Activated naive CD4-positive, alpha-beta T cell treated with anti-CD3 and anti-CD28 coated beads for 36 hours (primary cell): ENCODE data around the gene ALG13. TPM values are rescaled to one million over a fixed set of nuclear protein-coding genes. Genes with fewer than 3 reads are reported as not detected.
"Not testable (repeated sequence)": the region's sequence is repeated elsewhere in the genome, so short reads cannot be mapped to it uniquely, and the experiment has no call there.

ENCODE experiments used
- CTCF ChIA-PET: fragments of 350-600 bp; sonication (Branson Sonifier 250); formaldehyde crosslinking; loops from one replicate; lab custom pipeline; 2021; ENCODE audit warnings: antibody characterized with exemption; lab: Charles Lee
- DNase-seq: peaks from one replicate; pipeline ENCODE4 v3.0.0-alpha.2; 2020
- H3K27ac Mint-ChIP-seq: one replicate; pipeline ENCODE4 v1.8.0; 2021; ENCODE audit warnings: mild to moderate bottlenecking, mixed read lengths
- H3K27me3 Mint-ChIP-seq: one replicate; pipeline ENCODE4 v1.8.0; 2021; ENCODE audit warnings: low read depth, mixed read lengths
- H3K36me3 Mint-ChIP-seq: one replicate; pipeline ENCODE4 v1.8.0; 2021; ENCODE audit warnings: low read depth, mixed read lengths
- H3K4me1 Mint-ChIP-seq: one replicate; pipeline ENCODE4 v1.8.0; 2021; ENCODE audit warnings: low read depth, mixed read lengths
- H3K4me3 Mint-ChIP-seq: one replicate; pipeline ENCODE4 v1.8.0; 2021; ENCODE audit warnings: mild to moderate bottlenecking, moderate library complexity, mixed read lengths
- H3K9me3 Mint-ChIP-seq: one replicate; pipeline ENCODE4 v1.8.0; 2021; ENCODE audit warnings: mixed read lengths
- intact Hi-C: fragments of 100-400 bp; cut with micrococcal nuclease; formaldehyde crosslinking; loops from one replicate; pipeline ENCODE4 v1.15.1; 2023
- total RNA-seq, 2 experiments: library from RNA; stranded (reverse); gene quantifications; one replicate each; pipeline ENCODE4 v1.2.3, GENCODE V29; 2021

The ALG13 gene
- total RNA-seq: 10 to 100 TPM; 44.7 to 47.8 TPM

DNA sequence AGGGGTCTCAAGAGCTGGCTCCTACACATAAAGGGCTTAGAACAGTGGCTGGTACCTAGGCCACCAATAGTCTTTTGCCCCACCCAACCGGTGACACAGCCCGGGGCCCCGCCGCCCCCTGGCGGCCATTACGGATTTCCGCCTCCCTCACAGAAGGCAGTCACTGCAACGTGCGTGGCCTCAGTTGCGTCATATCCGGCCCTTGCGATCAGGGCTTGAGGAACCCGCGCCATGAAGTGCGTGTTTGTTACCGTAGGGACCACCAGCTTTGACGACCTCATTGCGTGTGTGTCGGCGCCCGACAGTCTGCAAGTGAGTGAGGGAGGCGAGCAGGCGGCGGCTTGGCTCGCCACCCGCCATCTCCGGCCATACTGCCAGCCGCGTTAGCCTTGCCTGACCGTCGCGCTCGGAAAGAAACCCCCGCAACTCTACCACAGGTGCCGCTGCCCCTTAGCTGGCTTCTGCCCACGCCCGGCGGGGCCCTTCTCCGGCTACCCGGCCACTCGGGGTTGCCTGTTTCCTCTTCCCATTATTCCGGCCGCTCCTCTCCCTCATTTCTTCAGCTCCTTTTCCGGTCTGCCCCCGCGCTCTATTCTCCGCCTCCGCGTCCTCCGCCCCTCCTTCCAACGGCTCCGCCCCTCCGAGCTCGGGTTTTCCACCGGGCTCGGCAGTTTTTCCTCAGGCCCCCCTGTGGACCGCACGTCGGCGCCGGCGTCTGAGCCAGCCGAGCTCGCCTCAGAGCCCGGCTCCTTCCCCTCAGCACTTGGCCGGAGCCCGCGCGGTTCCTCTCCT, at the start of gene ALG13:
Gene ALG13, plus strand, starts transcription at position 183 of the 792 bp plus-strand sequence. Its CDS starts 49 bp downstream, at position 232.
- Mint-ChIP-seq H3K36me3 (peaks cover 18% of the 10 kb centered on the region), H3K4me1 (peaks cover 26% of the 10 kb centered on the region), H3K9me3 (no peaks in the 10 kb centered on the region), H3K4me3 (peak within 1 kb of the TSS; percentile 84), H3K27ac (peak within 1 kb of the TSS; percentile 92), H3K27me3 (no peaks in the 10 kb centered on the region)
- intact Hi-C loops: loop anchor here (1.0 to 10.0 kb wide), 4 partner anchors 174 to 1161 kb away; partner anchors contain the start of genes AMOT and LHFPL1
- DNase-seq: peak; percentile 89
- CTCF ChIA-PET: interaction anchor here (0.5 to 1.7 kb wide), 3 partner anchors 11 to 55 kb away, joined by 3 to 6 read pairs (median 3); no protein-coding TSS in a partner anchor

DNA sequence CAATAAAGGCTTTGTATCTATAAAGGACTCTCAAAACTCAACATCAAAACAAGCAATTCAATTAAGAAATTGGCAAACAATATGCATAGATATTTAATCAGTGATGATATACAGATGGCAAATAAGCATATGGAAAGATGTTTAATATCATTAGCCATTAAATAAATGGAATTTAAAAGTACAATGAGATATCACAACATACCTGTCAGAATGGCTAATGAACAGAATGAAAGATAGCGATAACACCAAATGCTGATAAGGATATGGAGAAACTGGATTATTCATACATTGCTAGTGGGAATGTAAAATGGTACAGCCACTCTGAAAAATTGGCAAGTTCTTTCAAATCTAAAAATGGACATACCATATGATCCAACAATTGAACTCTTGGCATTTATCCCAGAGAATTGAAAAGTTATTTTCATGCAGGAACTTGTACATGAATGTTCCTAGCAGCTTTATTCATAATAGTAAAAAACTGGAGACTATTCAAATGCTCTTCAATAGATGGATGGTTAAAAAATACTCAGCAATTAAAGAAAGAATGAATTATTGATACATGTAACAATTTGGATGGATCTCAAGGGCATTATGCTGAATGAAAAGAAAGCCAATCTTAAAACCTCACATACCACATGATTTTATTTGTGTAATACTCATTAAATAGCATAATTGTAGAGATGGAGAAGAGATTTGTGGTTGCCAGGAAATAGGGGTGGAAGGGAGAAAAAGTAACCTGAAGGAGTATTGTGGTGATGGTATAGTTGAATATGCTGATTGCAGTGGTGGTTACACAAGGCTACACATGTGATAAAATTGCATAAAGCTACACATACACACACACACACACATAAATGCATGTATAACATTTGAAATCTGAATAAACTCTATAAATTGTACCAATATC, 45.9 kb upstream of the ALG13 start:
- H3K36me3 Mint-ChIP-seq: no peaks in the 10 kb centered on the region
- H3K9me3 Mint-ChIP-seq: no peaks in the 10 kb centered on the region
- H3K4me3 Mint-ChIP-seq: no peak overlapping the region
- intact Hi-C loops: no loop called here
- DNase-seq: no peak
- CTCF ChIA-PET: no interaction called here
- no peaks in the 10 kb centered on the region for H3K4me1 Mint-ChIP-seq
- no peaks in the 10 kb centered on the region for H3K27me3 Mint-ChIP-seq
- H3K27ac Mint-ChIP-seq: no peak overlapping the region

DNA sequence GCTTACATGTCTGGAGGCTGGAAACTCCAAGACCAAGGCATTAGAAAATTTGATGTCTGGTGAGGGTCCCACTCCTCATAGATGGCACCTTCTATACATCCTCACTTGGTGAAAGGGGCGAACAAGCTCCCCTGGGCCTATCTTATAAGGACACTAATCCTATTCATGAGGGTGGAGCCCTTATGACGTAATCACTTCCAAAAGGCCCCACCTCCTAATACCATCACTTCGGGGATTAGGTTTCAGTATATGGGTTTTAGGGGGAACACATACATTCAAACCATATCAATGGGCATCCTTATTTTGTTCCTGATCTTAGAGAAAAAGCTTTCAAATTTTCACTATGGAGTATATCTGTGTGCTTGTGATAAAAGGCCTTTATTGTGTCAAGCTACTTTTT, 39.0 kb upstream of the ALG13 start:
- no peak overlapping the region for H3K27ac Mint-ChIP-seq
- intact Hi-C loops: no loop called here
- no peaks in the 10 kb centered on the region for H3K36me3 Mint-ChIP-seq
- no peaks in the 10 kb centered on the region for H3K4me1 Mint-ChIP-seq
- CTCF ChIA-PET: no interaction called here
- DNase-seq: no peak
- H3K27me3 Mint-ChIP-seq: no peaks in the 10 kb centered on the region
- H3K9me3 Mint-ChIP-seq: no peaks in the 10 kb centered on the region
- no peak overlapping the region for H3K4me3 Mint-ChIP-seq

- H3K27ac Mint-ChIP-seq, H3K4me3 Mint-ChIP-seq, H3K4me1 Mint-ChIP-seq, H3K27me3 Mint-ChIP-seq, intact Hi-C loops, H3K36me3 Mint-ChIP-seq, CTCF ChIA-PET, H3K9me3 Mint-ChIP-seq: not testable (repeated sequence)
- peak; percentile 4 for DNase-seq
Measured at GRCh38 chrX:111645165-111645564, 35.8 kb upstream of the ALG13 start.

GRCh38 chrX:111645607-111646006, 35.4 kb upstream of the ALG13 start:
- Mint-ChIP-seq H3K36me3 (no peaks in the 10 kb centered on the region), H3K4me1 (no peaks in the 10 kb centered on the region), H3K9me3 (no peaks in the 10 kb centered on the region), H3K27me3 (no peaks in the 10 kb centered on the region), H3K4me3 (no peak overlapping the region), H3K27ac (no peak overlapping the region)
- CTCF ChIA-PET: no interaction called here
- no peak for DNase-seq
- intact Hi-C loops: no loop called here

DNA sequence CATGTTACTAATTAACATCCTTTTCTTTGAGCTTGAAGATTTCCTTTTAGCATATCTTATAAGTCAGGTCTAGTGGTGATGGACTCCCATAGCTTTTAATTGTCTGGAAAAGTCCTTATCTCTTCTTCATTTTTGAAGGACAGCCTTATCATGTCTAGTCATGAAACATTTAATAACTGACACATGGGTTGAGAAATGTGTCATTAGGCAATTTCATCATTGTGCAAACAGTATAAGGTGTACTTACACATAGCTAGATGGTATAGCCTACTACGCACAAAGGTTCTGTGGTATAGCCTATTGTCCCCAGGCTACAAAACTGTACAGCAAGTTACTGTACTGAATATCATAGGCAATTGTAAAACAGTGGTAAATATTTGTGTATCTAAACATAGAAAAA, 34.5 kb upstream of the ALG13 start:
- no peak for DNase-seq
- Mint-ChIP-seq H3K4me1 (no peaks in the 10 kb centered on the region), H3K27me3 (no peaks in the 10 kb centered on the region), H3K27ac (no peak overlapping the region), H3K36me3 (no peaks in the 10 kb centered on the region), H3K4me3 (no peak overlapping the region), H3K9me3 (no peaks in the 10 kb centered on the region)
- intact Hi-C loops: no loop called here
- CTCF ChIA-PET: no interaction called here

GRCh38 chrX:111648802-111649201, 32.2 kb upstream of the ALG13 start:
- no peak overlapping the region for H3K4me3 Mint-ChIP-seq
- CTCF ChIA-PET: no interaction called here
- no peaks in the 10 kb centered on the region for H3K4me1 Mint-ChIP-seq
- no peaks in the 10 kb centered on the region for H3K36me3 Mint-ChIP-seq
- intact Hi-C loops: no loop called here
- H3K27ac Mint-ChIP-seq: no peak overlapping the region
- no peaks in the 10 kb centered on the region for H3K9me3 Mint-ChIP-seq
- DNase-seq: no peak
- H3K27me3 Mint-ChIP-seq: no peaks in the 10 kb centered on the region

GRCh38 chrX:111649638-111650037, 31.3 kb upstream of the ALG13 start:
- Mint-ChIP-seq H3K36me3 (no peaks in the 10 kb centered on the region), H3K27ac (no peak overlapping the region), H3K27me3 (no peaks in the 10 kb centered on the region), H3K4me3 (no peak overlapping the region), H3K4me1 (no peaks in the 10 kb centered on the region), H3K9me3 (no peaks in the 10 kb centered on the region)
- DNase-seq: no peak
- intact Hi-C loops: no loop called here
- CTCF ChIA-PET: no interaction called here

DNA sequence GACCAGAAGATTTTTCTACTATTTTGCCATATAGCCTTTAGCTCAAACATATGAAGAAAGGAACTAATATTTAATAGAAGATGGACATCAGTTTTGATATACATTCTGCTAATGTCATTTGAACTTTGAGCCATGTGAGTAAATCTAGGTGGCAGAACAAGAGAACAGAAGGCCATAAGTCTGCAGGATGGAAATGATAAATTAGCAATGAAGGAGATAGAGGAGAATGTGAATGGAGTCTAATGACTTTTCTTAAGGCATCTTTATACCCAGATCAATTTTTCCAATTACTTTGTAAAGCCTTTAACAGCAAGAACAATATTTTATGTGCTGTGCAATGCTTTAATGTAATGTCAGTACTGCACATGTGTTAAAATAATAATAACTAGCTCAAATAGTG, 30.1 kb upstream of the ALG13 start:
- Mint-ChIP-seq H3K27me3 (no peaks in the 10 kb centered on the region), H3K36me3 (no peaks in the 10 kb centered on the region), H3K27ac (no peak overlapping the region), H3K9me3 (no peaks in the 10 kb centered on the region), H3K4me3 (no peak overlapping the region), H3K4me1 (no peaks in the 10 kb centered on the region)
- DNase-seq: no peak
- CTCF ChIA-PET: no interaction called here
- intact Hi-C loops: no loop called here

- Mint-ChIP-seq H3K27ac (no peak overlapping the region), H3K4me1 (no peaks in the 10 kb centered on the region), H3K27me3 (no peaks in the 10 kb centered on the region), H3K4me3 (no peak overlapping the region), H3K9me3 (no peaks in the 10 kb centered on the region), H3K36me3 (no peaks in the 10 kb centered on the region)
- CTCF ChIA-PET: no interaction called here
- DNase-seq: no peak
- intact Hi-C loops: no loop called here
Measured at GRCh38 chrX:111652719-111653118, 28.3 kb upstream of the ALG13 start.

DNA sequence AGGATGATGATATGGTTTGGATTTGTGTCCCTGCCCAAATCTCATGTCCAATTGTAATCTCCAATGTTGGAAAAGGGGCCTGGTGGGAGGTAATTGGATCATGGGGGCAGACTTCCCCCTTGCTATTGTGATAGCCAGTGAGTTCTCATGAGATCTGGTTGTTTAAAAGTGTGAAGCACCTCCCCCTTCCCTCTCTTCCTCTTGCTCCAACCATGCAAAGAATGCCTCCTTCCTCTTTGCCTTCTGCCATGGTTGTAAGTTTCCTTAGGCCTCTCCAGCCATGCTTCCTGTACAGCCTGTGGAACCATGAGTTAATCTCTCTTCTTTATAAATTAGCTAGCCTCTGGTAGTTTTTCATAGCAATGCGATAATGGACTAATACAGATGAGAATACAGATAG, 19.7 kb upstream of the ALG13 start:
- intact Hi-C loops: no loop called here
- no peaks in the 10 kb centered on the region for H3K36me3 Mint-ChIP-seq
- H3K27me3 Mint-ChIP-seq: no peaks in the 10 kb centered on the region
- CTCF ChIA-PET: no interaction called here
- H3K9me3 Mint-ChIP-seq: no peaks in the 10 kb centered on the region
- no peak for DNase-seq
- no peak overlapping the region for H3K27ac Mint-ChIP-seq
- no peak overlapping the region for H3K4me3 Mint-ChIP-seq
- no peaks in the 10 kb centered on the region for H3K4me1 Mint-ChIP-seq

DNA sequence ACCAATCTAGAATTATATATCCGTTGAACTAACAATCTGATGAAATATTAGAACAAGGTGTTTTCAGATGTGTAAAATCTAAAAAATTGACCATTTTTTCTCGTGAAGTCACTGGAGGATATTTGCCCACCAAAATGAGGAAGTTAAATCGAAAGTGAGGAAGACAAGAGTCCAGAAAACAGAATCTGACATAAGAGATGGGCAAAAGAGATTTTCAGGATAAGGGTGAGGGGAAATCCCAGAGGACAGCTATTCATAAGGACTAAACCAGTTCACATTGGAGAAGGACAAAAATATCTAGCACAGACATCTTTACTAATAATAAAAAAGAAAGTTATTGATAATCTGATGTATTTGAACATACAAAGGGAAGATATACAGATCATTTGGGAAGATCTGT, 18.7 kb upstream of the ALG13 start:
- CTCF ChIA-PET: no interaction called here
- no peak overlapping the region for H3K4me3 Mint-ChIP-seq

More for the DNA sequence above, 18.7 kb upstream of the ALG13 start:
- intact Hi-C loops: no loop called here
- Mint-ChIP-seq H3K9me3 (no peaks in the 10 kb centered on the region), H3K4me1 (no peaks in the 10 kb centered on the region), H3K27ac (no peak overlapping the region), H3K27me3 (no peaks in the 10 kb centered on the region), H3K36me3 (no peaks in the 10 kb centered on the region)
- DNase-seq: no peak
